CD4-positive, alpha-beta T cell treated with Interleukin-21 for 1 hour (primary cell): ENCODE measurements around the gene ZNF211.

Experiments
- DNase-seq: peaks from one replicate; pipeline ENCODE4 v3.0.0-alpha.2; 2020

Gene ZNF211

GRCh38 chr19:57632987-57633831 lies at the start of gene ZNF211:
Gene ZNF211, plus strand, starts transcription at chr19:57633168. Its CDS starts 179 bp downstream, at chr19:57633347.
- peak; percentile 92 for DNase-seq

GRCh38 chr19:57583521-57584416 lies 49.2 kb upstream of the ZNF211 start, which contains the start of gene ZIK1:
Gene ZIK1, plus strand, starts transcription at chr19:57584145. Its CDS starts 212 bp downstream, at chr19:57584357.
- DNase-seq = peak; percentile 94

GRCh38 chr19:57587529-57587928 lies 45.4 kb upstream of the ZNF211 start:
- DNase-seq = no peak

GRCh38 chr19:57599377-57599760 lies 33.6 kb upstream of the ZNF211 start:
- no peak for DNase-seq

GRCh38 chr19:57599761-57600383 lies 33.1 kb upstream of the ZNF211 start, which contains the start of gene ZNF530:
Gene ZNF530, plus strand, starts transcription at chr19:57599885. Its CDS starts 4,461 bp downstream, at chr19:57604346.
- DNase-seq = peak; percentile 89

- DNase-seq = no peak
Measured at GRCh38 chr19:57606931-57607330, 26.0 kb upstream of the ZNF211 start.

- DNase-seq = no peak
Measured at GRCh38 chr19:57611113-57611512, 21.9 kb upstream of the ZNF211 start.

- peak; percentile 92 for DNase-seq
Measured at GRCh38 chr19:57613941-57614743, 18.8 kb upstream of the ZNF211 start, which contains the start of gene ZNF134. Gene ZNF134, plus strand, starts transcription at chr19:57614242. Its CDS starts 5,227 bp downstream, at chr19:57619469.

- DNase-seq = no peak
Measured at GRCh38 chr19:57615346-57615745, 17.6 kb upstream of the ZNF211 start.

- DNase-seq = no peak
Measured at GRCh38 chr19:57620673-57621348, 12.2 kb upstream of the ZNF211 start.

GRCh38 chr19:57623091-57623490 lies 9.9 kb upstream of the ZNF211 start:
- no peak for DNase-seq

GRCh38 chr19:57633832-57634131 lies 814 bp downstream of the ZNF211 start:
- DNase-seq = no peak

- no peak for DNase-seq
Measured at GRCh38 chr19:57637379-57637778, 4.4 kb downstream of the ZNF211 start.

GRCh38 chr19:57641715-57642234 lies 8.8 kb downstream of the ZNF211 start:
- no peak for DNase-seq

GRCh38 chr19:57642396-57643046 lies 9.6 kb downstream of the ZNF211 start:
- no peak for DNase-seq

- DNase-seq = no peak
Measured at GRCh38 chr19:57643734-57644133, 10.8 kb downstream of the ZNF211 start.

- DNase-seq = no peak
Measured at GRCh38 chr19:57648331-57649003, 15.5 kb downstream of the ZNF211 start.

GRCh38 chr19:57651654-57651996 lies 18.7 kb downstream of the ZNF211 start:
- no peak for DNase-seq

- DNase-seq = no peak
Measured at GRCh38 chr19:57653689-57654088, 20.7 kb downstream of the ZNF211 start.

- no peak for DNase-seq
Measured at GRCh38 chr19:57655443-57655842, 22.5 kb downstream of the ZNF211 start.
